Coronary artery (tissue), 2 donors: ENCODE results near the gene C5orf58.
"Not testable (repeated sequence)": the region's sequence is repeated elsewhere in the genome, so short reads cannot be mapped to it uniquely, and the experiment has no call there.

ENCODE experiments used
- DNase-seq: peaks from one replicate; pipeline ENCODE4 v3.0.0-alpha.2; 2017; ENCODE audit warnings: low spot score
- H3K27ac ChIP-seq, 2 donors: fragments of 200-600 bp; sonication (generic); one replicate each; pipeline ENCODE4 v1.5.1; 2016 to 2019
- H3K4me3 ChIP-seq: fragments of 200-600 bp; sonication (generic); 2 replicates; pipeline ENCODE4 v1.5.1; 2016; ENCODE audit warnings: mild to moderate bottlenecking, moderate library complexity
- CTCF ChIP-seq: fragments of 200-600 bp; sonication (generic); IDR thresholded peaks from one replicate; pipeline ENCODE4 v1.5.1; 2019; ENCODE audit warnings: antibody characterized with exemption

The C5orf58 gene

GRCh38 chr5:170228762-170229435, 3.9 kb upstream of the C5orf58 start:
- TF ChIP-seq CTCF, result no peak
- no peak for DNase-seq
- Histone ChIP-seq H3K27ac (no peak overlapping the region), H3K4me3 (no peak overlapping the region)

GRCh38 chr5:170233358-170233892, 640 bp downstream of the C5orf58 start:
- DNase-seq, result no peak
- Histone ChIP-seq H3K27ac (no peak overlapping the region), H3K4me3 (no peak overlapping the region)
- no peak for TF ChIP-seq CTCF

- H3K4me3 ChIP-seq, result no peak overlapping the region
- no peak for TF ChIP-seq CTCF
- no peak for DNase-seq
- H3K27ac ChIP-seq, result no peak overlapping the region
These were observed 3.4 kb downstream of the C5orf58 start for GRCh38 chr5:170235876-170236864.

GRCh38 chr5:170238456-170239196, 5.8 kb downstream of the C5orf58 start:
- no peak for DNase-seq
- Histone ChIP-seq H3K4me3 (no peak overlapping the region), H3K27ac (peak overlapping the region in 1 of 2 donors; percentile 32)
- TF ChIP-seq CTCF, result no peak

GRCh38 chr5:170245436-170245835, 12.7 kb downstream of the C5orf58 start:
- not testable (repeated sequence) for H3K27ac ChIP-seq, DNase-seq, H3K4me3 ChIP-seq

- H3K4me3 ChIP-seq, result no peak overlapping the region
- no peak for TF ChIP-seq CTCF
- H3K27ac ChIP-seq, result no peak overlapping the region
- no peak for DNase-seq
These were observed 13.5 kb downstream of the C5orf58 start for GRCh38 chr5:170246126-170246870.
